Spleen (tissue), 7 donors: ENCODE results near the gene LAMA4.

Experiments used
- CTCF ChIP-seq, 11 experiments: fragments of 200-600 bp in 7 of 11; fragments of 450-650 bp in 4 of 11; sonication (generic) in 4 of 11; IDR thresholded peaks in 8 of 11; conservative IDR thresholded peaks in 3 of 11; 1 replicate in 7 of 11; 2 replicates in 4 of 11; pipeline versions ENCODE4 v1.4.0 to v1.8.0; 2016 to 2021; ENCODE audit warnings: antibody characterized with exemption in 11 of 11, inconsistent platforms in 4 of 11, mild to moderate bottlenecking in 1 of 11
- POLR2A ChIP-seq, 3 donors: fragments of 450-650 bp; IDR thresholded peaks; one replicate each; pipeline ENCODE4 v1.5.1; 2017; ENCODE audit warnings: antibody characterized with exemption in 3 of 3, mild to moderate bottlenecking in 1 of 3
- POLR2AphosphoS5 ChIP-seq, 3 donors: sonication (generic); formaldehyde crosslinking; IDR thresholded peaks; one replicate each; pipeline ENCODE4 v1.5.1; 2017; ENCODE audit warnings: antibody characterized with exemption in 3 of 3
- donor health status: DM: no; HTN: no; CAD: no; lungs with moderate emphysema.
- donor health status: DM: no; HTN: no; CAD: no.
- donor health status: DM: no; HTN: no; CAD: no.

- no peak for TF ChIP-seq CTCF (IDR thresholded peaks at IDR 0.05 in 8 of 11, conservative IDR thresholded peaks at IDR 0.05 in 3 of 11)
- no peak for TF ChIP-seq POLR2AphosphoS5 (IDR thresholded peaks at IDR 0.05)
- no peak for TF ChIP-seq POLR2A (IDR thresholded peaks at IDR 0.05)
These were observed 51.6 kb downstream of the LAMA4 start for GRCh38 chr6:112202639-112203341.
